ENCODE results near the gene LCE6A.

- TF ChIP-seq, protein P1, sequence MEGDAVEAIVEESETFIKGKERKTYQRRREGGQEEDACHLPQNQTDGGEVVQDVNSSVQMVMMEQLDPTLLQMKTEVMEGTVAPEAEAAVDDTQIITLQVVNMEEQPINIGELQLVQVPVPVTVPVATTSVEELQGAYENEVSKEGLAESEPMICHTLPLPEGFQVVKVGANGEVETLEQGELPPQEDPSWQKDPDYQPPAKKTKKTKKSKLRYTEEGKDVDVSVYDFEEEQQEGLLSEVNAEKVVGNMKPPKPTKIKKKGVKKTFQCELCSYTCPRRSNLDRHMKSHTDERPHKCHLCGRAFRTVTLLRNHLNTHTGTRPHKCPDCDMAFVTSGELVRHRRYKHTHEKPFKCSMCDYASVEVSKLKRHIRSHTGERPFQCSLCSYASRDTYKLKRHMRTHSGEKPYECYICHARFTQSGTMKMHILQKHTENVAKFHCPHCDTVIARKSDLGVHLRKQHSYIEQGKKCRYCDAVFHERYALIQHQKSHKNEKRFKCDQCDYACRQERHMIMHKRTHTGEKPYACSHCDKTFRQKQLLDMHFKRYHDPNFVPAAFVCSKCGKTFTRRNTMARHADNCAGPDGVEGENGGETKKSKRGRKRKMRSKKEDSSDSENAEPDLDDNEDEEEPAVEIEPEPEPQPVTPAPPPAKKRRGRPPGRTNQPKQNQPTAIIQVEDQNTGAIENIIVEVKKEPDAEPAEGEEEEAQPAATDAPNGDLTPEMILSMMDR (IDR thresholded peaks at IDR 0.05; ENCODE audit: low read depth, low read length, poor library complexity, severe bottlenecking) = no peak
- TF ChIP-seq EZH2phosphoT487 (IDR thresholded peaks at IDR 0.05; ENCODE audit: borderline replicate concordance, low read length) = no peak
Measured at GRCh38 chr1:152866321-152866720, 23.7 kb downstream of the LCE6A start.
